PC-3 (cell line): Measurements from ENCODE around the gene ENPP3.

Experiments
- CTCF ChIP-seq: fragments of 300-600 bp; sonication (generic); conservative IDR thresholded peaks from 2 replicates; pipeline ENCODE4 v1.5.1; 2017; ENCODE audit warnings: antibody characterized with exemption, low read depth, mild to moderate bottlenecking, low read length
- EZH2 ChIP-seq: fragments of 300-600 bp; sonication (generic); IDR thresholded peaks from one replicate; pipeline ENCODE4 v1.6.1; 2017; ENCODE audit warnings: antibody characterized with exemption, mild to moderate bottlenecking, low read length; ENCODE audit not compliant: unreplicated experiment
- EZH2phosphoT487 ChIP-seq: fragments of 300-600 bp; sonication (generic); IDR thresholded peaks from 2 replicates; pipeline ENCODE4 v1.6.1; 2018; ENCODE audit warnings: mild to moderate bottlenecking, antibody characterized with exemption, low read length, borderline replicate concordance

- TF ChIP-seq CTCF (no peak), EZH2phosphoT487 (no peak), EZH2 (no peak)
Observed at GRCh38 chr6:131731224-131731623, 94.1 kb downstream of the ENPP3 start.
